GM10847 (cell line): ENCODE results near the gene CBY2.

Experiments used
- POLR2A ChIP-seq: IDR thresholded peaks from 2 replicates; pipeline ENCODE4 v1.6.1; 2011; ENCODE audit not compliant: insufficient read length; ENCODE audit errors: extremely low read depth

Gene CBY2

GRCh38 chr13:45723798-45724197, 21.7 kb downstream of the CBY2 start:
- no peak for TF ChIP-seq POLR2A

- TF ChIP-seq POLR2A, result no peak
These were observed 26.6 kb downstream of the CBY2 start for GRCh38 chr13:45728759-45729158.

GRCh38 chr13:45731455-45731854, 29.3 kb downstream of the CBY2 start:
- no peak for TF ChIP-seq POLR2A

GRCh38 chr13:45732916-45733315, 30.8 kb downstream of the CBY2 start:
- TF ChIP-seq POLR2A, result no peak

GRCh38 chr13:45733361-45733760, 31.2 kb downstream of the CBY2 start:
- TF ChIP-seq POLR2A, result no peak

- TF ChIP-seq POLR2A, result no peak
These were observed 35.5 kb downstream of the CBY2 start for GRCh38 chr13:45737571-45738017.

GRCh38 chr13:45742985-45743384, 40.9 kb downstream of the CBY2 start:
- no peak for TF ChIP-seq POLR2A

- TF ChIP-seq POLR2A, result no peak
These were observed 42.9 kb downstream of the CBY2 start for GRCh38 chr13:45744979-45745378.

GRCh38 chr13:45747071-45747470, 45.0 kb downstream of the CBY2 start:
- no peak for TF ChIP-seq POLR2A

GRCh38 chr13:45748941-45749759, 47.0 kb downstream of the CBY2 start:
- TF ChIP-seq POLR2A, result no peak

GRCh38 chr13:45750566-45750965, 48.4 kb downstream of the CBY2 start:
- TF ChIP-seq POLR2A, result no peak

- TF ChIP-seq POLR2A, result no peak
These were observed 49.8 kb downstream of the CBY2 start for GRCh38 chr13:45751885-45752284.

- TF ChIP-seq POLR2A, result no peak
These were observed 50.4 kb downstream of the CBY2 start for GRCh38 chr13:45752510-45752909.

- no peak for TF ChIP-seq POLR2A
These were observed 61.3 kb downstream of the CBY2 start for GRCh38 chr13:45763419-45763818.
